CD14-positive monocyte (primary cell): ENCODE measurements around the gene PCCB. TPM values are rescaled to one million over a fixed set of nuclear protein-coding genes. Genes with fewer than 3 reads are reported as not detected.

Experiments
- DNase-seq, 3 donors: peaks; one replicate each; pipeline ENCODE4 v3.0.0-alpha.2; 2011 to 2022
- H2AFZ ChIP-seq: 2 replicates; pipeline ENCODE4 v1.6.0; 2012; ENCODE audit warnings: mild to moderate bottlenecking, low read depth, low read length, inconsistent platforms; ENCODE audit not compliant: insufficient read depth, poor library complexity, severe bottlenecking
- H3K27ac ChIP-seq, 2 donors: 1 replicate in 1 of 2; 2 replicates in 1 of 2; pipeline ENCODE4 v1.5.1; 2012 to 2013; ENCODE audit warnings: low read length in 2 of 2, control low read depth in 1 of 2, inconsistent platforms in 1 of 2, low read depth in 1 of 2, mild to moderate bottlenecking in 1 of 2
- H3K27me3 ChIP-seq, 2 donors: one replicate each; pipeline versions ENCODE4 v1.6.0 to v1.6.1; 2011 to 2013; ENCODE audit warnings: low read length in 2 of 2; ENCODE audit not compliant: control insufficient read depth in 2 of 2, insufficient read depth in 2 of 2
- H3K36me3 ChIP-seq, 2 donors: replicated peaks in 1 of 2; 1 replicate in 1 of 2; 2 replicates in 1 of 2; pipeline versions ENCODE4 v1.5.1 to v1.6.1; 2012 to 2013; ENCODE audit warnings: low read length in 2 of 2, control low read depth in 1 of 2, inconsistent platforms in 1 of 2, mild to moderate bottlenecking in 1 of 2; ENCODE audit not compliant: insufficient read depth in 2 of 2, control insufficient read depth in 1 of 2
- H3K4me1 ChIP-seq, 2 donors: 1 replicate in 1 of 2; 2 replicates in 1 of 2; pipeline versions ENCODE4 v1.5.1 to v1.6.1; 2012 to 2013; ENCODE audit warnings: low read length in 2 of 2, control low read depth in 1 of 2, inconsistent platforms in 1 of 2, mild to moderate bottlenecking in 1 of 2, moderate library complexity in 1 of 2; ENCODE audit not compliant: insufficient read depth in 2 of 2, control insufficient read depth in 1 of 2
- H3K4me2 ChIP-seq: replicated peaks from 2 replicates; pipeline ENCODE3; 2012; ENCODE audit warnings: low read length, moderate library complexity, mild to moderate bottlenecking; ENCODE audit not compliant: poor library complexity, severe bottlenecking; ENCODE audit errors: extremely low read depth
- H3K4me3 ChIP-seq, 3 experiments: fragments of 200-600 bp in 1 of 3; sonication (generic) in 1 of 3; replicated peaks in 1 of 3; 1 replicate in 2 of 3; 2 replicates in 1 of 3; pipeline ENCODE4 v1.5.1; 2011 to 2013; ENCODE audit warnings: low read length in 3 of 3, mild to moderate bottlenecking in 3 of 3, control low read depth in 2 of 3, low read depth in 2 of 3, inconsistent platforms in 1 of 3, moderate library complexity in 1 of 3
- H3K79me2 ChIP-seq: 2 replicates; pipeline ENCODE4 v1.6.0; 2012; ENCODE audit warnings: mild to moderate bottlenecking, control low read depth, inconsistent platforms, low read length, moderate library complexity; ENCODE audit not compliant: insufficient read depth
- H3K9ac ChIP-seq: 2 replicates; pipeline ENCODE4 v1.6.0; 2017; ENCODE audit warnings: low read length, mild to moderate bottlenecking; ENCODE audit not compliant: insufficient read depth, poor library complexity, severe bottlenecking
- H3K9me3 ChIP-seq, 2 donors: replicated peaks in 1 of 2; 1 replicate in 1 of 2; 2 replicates in 1 of 2; pipeline versions ENCODE4 v1.5.1 to v1.6.1; 2012 to 2013; ENCODE audit warnings: low read length in 2 of 2, control low read depth in 1 of 2; ENCODE audit not compliant: control insufficient read depth in 1 of 2, insufficient read depth in 1 of 2
- H4K20me1 ChIP-seq: 2 replicates; pipeline ENCODE4 v1.6.0; 2012; ENCODE audit warnings: mild to moderate bottlenecking, low read length, control low read depth, moderate library complexity; ENCODE audit not compliant: insufficient read depth
- H3K27ac Mint-ChIP-seq, 7 donors: one replicate each; pipeline ENCODE4 v1.8.0; 2020; ENCODE audit warnings: mild to moderate bottlenecking in 7 of 7, mixed read lengths in 7 of 7, moderate library complexity in 6 of 7, inconsistent platforms in 2 of 7
- H3K27me3 Mint-ChIP-seq, 3 donors: one replicate each; pipeline ENCODE4 v1.8.0; 2021 to 2022; ENCODE audit warnings: low read depth in 3 of 3, mild to moderate bottlenecking in 3 of 3, mixed read lengths in 3 of 3, moderate library complexity in 3 of 3, inconsistent platforms in 1 of 3
- H3K36me3 Mint-ChIP-seq, 2 donors: one replicate each; pipeline ENCODE4 v1.8.0; 2020; ENCODE audit warnings: mixed read lengths in 2 of 2, inconsistent platforms in 1 of 2, mild to moderate bottlenecking in 1 of 2
- H3K4me1 Mint-ChIP-seq: one replicate; pipeline ENCODE4 v1.8.0; 2020; ENCODE audit warnings: mild to moderate bottlenecking, mixed read lengths
- H3K4me3 Mint-ChIP-seq, 2 donors: one replicate each; pipeline ENCODE4 v1.8.0; 2020; ENCODE audit warnings: mild to moderate bottlenecking in 2 of 2, mixed read lengths in 2 of 2, moderate library complexity in 1 of 2
- H3K9me3 Mint-ChIP-seq, 7 donors: one replicate each; pipeline ENCODE4 v1.8.0; 2020 to 2022; ENCODE audit warnings: mixed read lengths in 7 of 7, mild to moderate bottlenecking in 6 of 7, moderate library complexity in 6 of 7, inconsistent platforms in 2 of 7
- CTCF ChIP-seq: fragments of 200-600 bp; IDR thresholded peaks from one replicate; pipeline ENCODE4 v1.8.0; 2022; ENCODE audit warnings: antibody characterized with exemption, mild to moderate bottlenecking
- WGBS: methylation state at CpG from one replicate; pipeline ENCODE4 v1.1.5; 2013; ENCODE audit warnings: missing lambda C conversion rate; ENCODE audit not compliant: insufficient coverage; 5-methylcytosine and 5-hydroxymethylcytosine counted together
- intact Hi-C, 2 donors: fragments of 100-400 bp; cut with micrococcal nuclease; formaldehyde crosslinking; loops; one replicate each; pipeline versions ENCODE4 v1.15.0 to v1.15.1; 2023
- polyA plus RNA-seq, 3 donors: library from polyadenylated mRNA; depleted of rRNA in 1 of 3; unstranded in 2 of 3; stranded (reverse) in 1 of 3; fragments of 300-500 nt in 2 of 3; fragments of >200 nt in 1 of 3; fragmentation: Illumina TruSeq in 2 of 3; gene quantifications; 1 replicate in 2 of 3; 2 replicates in 1 of 3; pipeline ENCODE4 v1.2.3, GENCODE V29; 2012 to 2021

The PCCB gene
- polyA plus RNA-seq, 3 donors = 13.1 to 41.7 (median 31.6) TPM

DNA sequence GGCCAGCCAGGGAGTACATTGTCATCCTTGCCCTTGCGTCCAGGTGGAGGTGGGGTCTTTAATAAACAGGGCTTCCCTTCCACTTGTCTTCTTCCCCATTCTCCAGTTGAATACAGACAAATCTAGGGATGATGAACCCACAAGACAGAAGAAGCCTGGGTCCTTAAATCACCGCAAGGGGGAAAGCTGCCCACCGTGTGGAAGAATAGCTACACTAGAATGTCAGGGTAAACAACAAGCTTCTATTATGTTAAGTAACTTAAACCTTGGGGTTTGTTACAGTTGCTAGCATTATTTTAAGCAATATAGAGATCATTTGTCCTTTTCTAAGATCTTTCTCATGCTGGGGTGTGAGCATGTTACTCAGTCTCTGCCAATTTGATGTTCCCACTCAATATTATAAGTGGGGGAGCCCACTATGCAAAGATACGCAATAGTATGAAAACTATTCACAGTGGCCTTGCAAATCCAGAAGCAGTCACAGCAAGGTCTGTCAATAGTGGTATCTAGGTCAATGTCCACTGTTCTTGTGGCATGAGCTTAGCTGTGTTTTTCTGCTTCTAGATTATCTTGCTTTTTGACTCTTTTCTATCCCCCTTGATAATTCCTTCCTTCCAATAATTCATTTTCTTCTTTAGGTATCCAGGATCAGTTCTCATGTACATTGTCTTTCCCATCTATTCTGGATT, 12.0 kb upstream of the PCCB start:
- Histone ChIP-seq H3K4me2 (no peak overlapping the region), H3K9me3 (no peaks in the 10 kb centered on the region), H4K20me1 (no peaks in the 10 kb centered on the region), H2AFZ (no peak overlapping the region), H3K36me3 (no peaks in the 10 kb centered on the region), H3K27ac (no peak overlapping the region), H3K4me3 (no peak overlapping the region), H3K4me1 (no peaks in the 10 kb centered on the region), H3K79me2 (no peaks in the 10 kb centered on the region), H3K27me3 (no peaks in the 10 kb centered on the region), H3K9ac (no peak overlapping the region)
- no peaks in the 10 kb centered on the region for H3K4me1 Mint-ChIP-seq
- intact Hi-C loops = no loop called here
- WGBS = no CpG with 5 or more reads among the region's 4 CpGs
- H3K4me3 Mint-ChIP-seq = no peak overlapping the region
- H3K36me3 Mint-ChIP-seq = no peaks in the 10 kb centered on the region
- H3K27ac Mint-ChIP-seq = no peak overlapping the region
- H3K27me3 Mint-ChIP-seq = peaks cover 2 to 6% (median 3%) of the 10 kb centered on the region in 3 donors
- DNase-seq = no peak
- TF ChIP-seq CTCF = no peak
- peaks cover 0 to 3% (median 0%) of the 10 kb centered on the region in 7 donors for H3K9me3 Mint-ChIP-seq

DNA sequence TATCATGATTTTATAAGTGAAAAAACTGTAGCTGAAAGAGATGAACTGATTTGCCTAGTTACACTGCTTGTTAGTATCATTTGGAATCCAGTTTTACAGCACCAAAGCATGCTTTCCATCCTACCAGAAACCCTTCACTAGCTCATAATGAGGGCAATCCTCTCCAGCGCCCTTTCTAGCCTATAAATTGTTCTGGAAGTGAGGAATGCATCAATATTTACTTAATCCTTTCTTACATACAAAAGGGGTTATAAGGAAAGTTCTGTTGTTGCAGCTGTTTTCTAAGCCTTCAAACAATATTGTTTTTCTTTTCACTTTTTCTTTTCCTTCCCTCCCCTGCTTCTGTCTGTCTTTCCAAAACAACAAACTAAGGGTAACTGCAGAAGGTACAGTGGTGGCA, 11.0 kb upstream of the PCCB start:
- Histone ChIP-seq H2AFZ (no peak overlapping the region), H3K4me3 (no peak overlapping the region), H3K9me3 (no peaks in the 10 kb centered on the region), H3K27ac (no peak overlapping the region), H4K20me1 (no peaks in the 10 kb centered on the region), H3K79me2 (no peaks in the 10 kb centered on the region), H3K36me3 (no peaks in the 10 kb centered on the region), H3K27me3 (no peaks in the 10 kb centered on the region), H3K9ac (no peak overlapping the region), H3K4me2 (no peak overlapping the region), H3K4me1 (no peaks in the 10 kb centered on the region)
- Mint-ChIP-seq H3K36me3 (no peaks in the 10 kb centered on the region), H3K9me3 (peaks cover 0 to 4% (median 0%) of the 10 kb centered on the region in 7 donors), H3K4me3 (no peak overlapping the region), H3K4me1 (no peaks in the 10 kb centered on the region), H3K27me3 (peaks cover 1 to 6% (median 2%) of the 10 kb centered on the region in 3 donors), H3K27ac (no peak overlapping the region)
- intact Hi-C loops = no loop called here
- no peak for TF ChIP-seq CTCF
- no CpG with 5 or more reads among the region's 1 CpG for WGBS
- no peak for DNase-seq
